Measurements from ENCODE around the gene RBMS3.
"Not testable (repeated sequence)": the region's sequence is repeated elsewhere in the genome, so short reads cannot be mapped to it uniquely, and the experiment has no call there.

Gene RBMS3

GRCh38 chr3:29312395-29312794, 31.5 kb downstream of the RBMS3 start:
- no peak for DNase-seq (ENCODE audit: low read depth in 2 of 2)

GRCh38 chr3:29312960-29313452, 32.1 kb downstream of the RBMS3 start:
- no peak for DNase-seq (ENCODE audit: low read depth in 2 of 2)

GRCh38 chr3:29313981-29314726, 33.3 kb downstream of the RBMS3 start:
- no peak for DNase-seq (ENCODE audit: low read depth in 2 of 2)

GRCh38 chr3:29314727-29315088, 33.8 kb downstream of the RBMS3 start:
- no peak for DNase-seq (ENCODE audit: low read depth in 2 of 2)

GRCh38 chr3:29317659-29318173, 36.8 kb downstream of the RBMS3 start:
- no peak for DNase-seq (ENCODE audit: low read depth in 2 of 2)

- no peak for DNase-seq (ENCODE audit: low read depth in 2 of 2)
Observed at GRCh38 chr3:29318251-29318650, 37.4 kb downstream of the RBMS3 start.

- DNase-seq (ENCODE audit: low read depth in 2 of 2) = no peak
Observed at GRCh38 chr3:29319262-29319661, 38.4 kb downstream of the RBMS3 start.

GRCh38 chr3:29319798-29320197, 38.9 kb downstream of the RBMS3 start:
- no peak for DNase-seq (ENCODE audit: low read depth in 2 of 2)

- no peak for DNase-seq (ENCODE audit: low read depth in 2 of 2)
Observed at GRCh38 chr3:29322586-29322985, 41.7 kb downstream of the RBMS3 start.

- no peak for DNase-seq (ENCODE audit: low read depth in 2 of 2)
Observed at GRCh38 chr3:29324180-29324651, 43.3 kb downstream of the RBMS3 start.

GRCh38 chr3:29326540-29326939, 45.7 kb downstream of the RBMS3 start:
- not testable (repeated sequence) for DNase-seq (ENCODE audit: low read depth in 2 of 2)

GRCh38 chr3:29329986-29330890, 49.4 kb downstream of the RBMS3 start:
- no peak for DNase-seq (ENCODE audit: low read depth in 2 of 2)

GRCh38 chr3:29331035-29331434, 50.2 kb downstream of the RBMS3 start:
- no peak for DNase-seq (ENCODE audit: low read depth in 2 of 2)

GRCh38 chr3:29331456-29332194, 50.8 kb downstream of the RBMS3 start:
- no peak for DNase-seq (ENCODE audit: low read depth in 2 of 2)

GRCh38 chr3:29332195-29332637, 51.3 kb downstream of the RBMS3 start:
- DNase-seq (ENCODE audit: low read depth in 2 of 2) = no peak

- DNase-seq (ENCODE audit: low read depth in 2 of 2) = no peak
Observed at GRCh38 chr3:29333576-29333975, 52.7 kb downstream of the RBMS3 start.

GRCh38 chr3:29334706-29335105, 53.8 kb downstream of the RBMS3 start:
- DNase-seq (ENCODE audit: low read depth in 2 of 2) = no peak

GRCh38 chr3:29335438-29335837, 54.6 kb downstream of the RBMS3 start:
- no peak for DNase-seq (ENCODE audit: low read depth in 2 of 2)

- DNase-seq (ENCODE audit: low read depth in 2 of 2) = no peak
Observed at GRCh38 chr3:29335943-29336342, 55.1 kb downstream of the RBMS3 start.

- DNase-seq (ENCODE audit: low read depth in 2 of 2) = no peak
Observed at GRCh38 chr3:29337565-29337964, 56.7 kb downstream of the RBMS3 start.

- DNase-seq (ENCODE audit: low read depth in 2 of 2) = no peak
Observed at GRCh38 chr3:29338377-29338776, 57.5 kb downstream of the RBMS3 start.
